Neural crest cell (in vitro differentiated cells): ENCODE measurements around the gene S100PBP. TPM values are rescaled to one million over a fixed set of nuclear protein-coding genes. Genes with fewer than 3 reads are reported as not detected.
A peak's percentile ranks its signal among the peaks of the same experiment; 100 is the strongest.

Experiments
- DNase-seq: peaks from one replicate; pipeline ENCODE4 v3.0.0; 2021; ENCODE audit warnings: low read depth, mixed read lengths, low spot score
- H3K27ac Mint-ChIP-seq: one replicate; pipeline ENCODE4 v1.8.0; 2021; ENCODE audit warnings: mild to moderate bottlenecking, mixed read lengths; ENCODE audit not compliant: unreplicated experiment
- H3K27me3 Mint-ChIP-seq: 2 replicates; pipeline ENCODE4 v1.8.0; 2021; ENCODE audit warnings: low read depth, mild to moderate bottlenecking, mixed read lengths
- H3K36me3 Mint-ChIP-seq: 2 replicates; pipeline ENCODE4 v1.8.0; 2021; ENCODE audit warnings: low read depth, mild to moderate bottlenecking, mixed read lengths
- H3K4me1 Mint-ChIP-seq: 2 replicates; pipeline ENCODE4 v1.8.0; 2021; ENCODE audit warnings: mixed read lengths
- H3K4me3 Mint-ChIP-seq: one replicate; pipeline ENCODE4 v1.8.0; 2021; ENCODE audit warnings: mild to moderate bottlenecking, mixed read lengths
- H3K9me3 Mint-ChIP-seq: 2 replicates; pipeline ENCODE4 v1.8.0; 2021; ENCODE audit warnings: mixed read lengths
- total RNA-seq: library from RNA; stranded (reverse); gene quantifications from 2 replicates; pipeline ENCODE4 v1.2.1, GENCODE V29; 2021
- TF ChIP-seq, protein P1 (sequence below): fragments of 200-600 bp; sonication (generic); conservative IDR thresholded peaks from 2 replicates; pipeline ENCODE4 v1.5.0; 2021; ENCODE audit warnings: antibody characterized with exemption, mild to moderate bottlenecking

Gene S100PBP
- total RNA-seq, 1 donor from 2014 or later, result 55.0 TPM

DNA sequence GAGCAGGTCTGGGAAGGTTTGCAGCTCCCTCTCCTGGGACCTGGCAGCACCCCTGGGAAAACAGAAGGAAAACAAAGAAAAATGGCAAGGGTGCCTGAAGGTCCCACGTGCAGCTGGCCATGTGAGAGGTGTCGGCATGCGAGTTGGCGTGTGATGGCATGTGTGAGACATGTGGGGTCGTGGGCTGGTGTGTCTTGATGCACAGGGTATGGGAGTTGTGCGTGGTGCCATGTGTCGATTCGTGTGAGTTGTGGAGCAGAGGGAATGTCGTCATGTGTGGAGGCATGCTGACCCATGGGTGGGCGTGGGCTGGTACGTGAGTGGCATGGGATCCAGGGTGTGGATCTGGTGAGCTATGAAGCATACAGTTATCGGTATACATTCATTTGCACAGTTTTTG is 70.2 kb downstream of the S100PBP start:
- Mint-ChIP-seq H3K27me3 (peaks cover 86% of the 10 kb centered on the region), H3K36me3 (no peaks in the 10 kb centered on the region), H3K9me3 (no peaks in the 10 kb centered on the region), H3K4me3 (no peak overlapping the region), H3K4me1 (peaks cover 15% of the 10 kb centered on the region), H3K27ac (no peak overlapping the region)
- DNase-seq, result no peak
- TF ChIP-seq, protein P1, sequence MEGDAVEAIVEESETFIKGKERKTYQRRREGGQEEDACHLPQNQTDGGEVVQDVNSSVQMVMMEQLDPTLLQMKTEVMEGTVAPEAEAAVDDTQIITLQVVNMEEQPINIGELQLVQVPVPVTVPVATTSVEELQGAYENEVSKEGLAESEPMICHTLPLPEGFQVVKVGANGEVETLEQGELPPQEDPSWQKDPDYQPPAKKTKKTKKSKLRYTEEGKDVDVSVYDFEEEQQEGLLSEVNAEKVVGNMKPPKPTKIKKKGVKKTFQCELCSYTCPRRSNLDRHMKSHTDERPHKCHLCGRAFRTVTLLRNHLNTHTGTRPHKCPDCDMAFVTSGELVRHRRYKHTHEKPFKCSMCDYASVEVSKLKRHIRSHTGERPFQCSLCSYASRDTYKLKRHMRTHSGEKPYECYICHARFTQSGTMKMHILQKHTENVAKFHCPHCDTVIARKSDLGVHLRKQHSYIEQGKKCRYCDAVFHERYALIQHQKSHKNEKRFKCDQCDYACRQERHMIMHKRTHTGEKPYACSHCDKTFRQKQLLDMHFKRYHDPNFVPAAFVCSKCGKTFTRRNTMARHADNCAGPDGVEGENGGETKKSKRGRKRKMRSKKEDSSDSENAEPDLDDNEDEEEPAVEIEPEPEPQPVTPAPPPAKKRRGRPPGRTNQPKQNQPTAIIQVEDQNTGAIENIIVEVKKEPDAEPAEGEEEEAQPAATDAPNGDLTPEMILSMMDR, result no peak

DNA sequence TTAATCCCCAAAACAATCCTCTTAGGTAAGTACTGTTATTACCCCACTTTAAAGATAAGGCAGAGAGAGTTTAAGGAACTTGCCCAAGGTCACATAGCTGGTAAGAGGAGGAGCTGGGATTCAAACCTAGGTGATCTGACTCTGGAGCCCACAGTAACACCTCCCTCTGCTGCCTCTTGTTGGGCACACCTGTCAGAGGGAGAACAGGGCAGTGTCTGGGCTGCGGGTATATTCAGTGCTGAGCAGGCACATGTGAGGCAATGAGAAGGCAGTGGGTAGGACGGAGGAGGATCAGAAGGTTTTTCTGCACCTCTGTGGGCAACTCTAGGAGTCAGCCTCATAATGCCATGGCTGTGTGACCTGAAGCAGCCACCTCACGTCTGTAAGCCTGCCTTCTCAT is 70.7 kb downstream of the S100PBP start:
- Mint-ChIP-seq H3K36me3 (no peaks in the 10 kb centered on the region), H3K27me3 (peaks cover 90% of the 10 kb centered on the region), H3K4me1 (peaks cover 17% of the 10 kb centered on the region), H3K27ac (no peak overlapping the region), H3K4me3 (no peak overlapping the region), H3K9me3 (no peaks in the 10 kb centered on the region)
- TF ChIP-seq, protein P1, result no peak
- no peak for DNase-seq

DNA sequence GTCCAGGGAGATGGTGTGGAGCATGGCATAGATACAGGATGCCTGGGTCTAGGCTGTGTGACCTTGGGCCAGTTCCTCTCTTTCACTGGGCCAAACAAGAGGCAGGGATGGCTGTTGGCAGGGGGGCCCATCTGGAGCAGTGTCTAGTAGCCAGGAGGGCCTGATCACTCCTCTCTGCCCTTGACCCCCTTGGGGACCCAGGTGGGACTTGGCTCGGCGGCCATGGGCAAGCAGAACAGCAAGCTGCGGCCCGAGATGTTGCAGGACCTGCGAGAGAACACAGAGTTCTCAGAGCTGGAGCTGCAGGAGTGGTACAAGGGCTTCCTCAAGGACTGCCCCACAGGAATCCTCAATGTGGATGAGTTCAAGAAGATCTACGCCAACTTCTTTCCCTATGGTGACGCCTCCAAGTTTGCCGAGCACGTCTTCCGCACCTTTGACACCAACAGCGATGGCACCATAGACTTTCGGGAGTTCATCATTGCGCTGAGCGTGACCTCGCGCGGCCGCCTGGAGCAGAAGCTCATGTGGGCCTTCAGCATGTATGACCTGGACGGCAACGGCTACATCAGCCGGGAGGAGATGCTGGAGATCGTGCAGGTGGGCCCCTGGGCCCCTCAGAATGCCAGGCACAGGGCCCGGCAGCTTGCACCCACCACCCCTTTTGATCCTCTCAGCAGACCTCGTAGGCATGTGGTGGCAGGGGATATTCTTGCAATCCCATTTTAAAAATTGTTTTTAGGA is 71.4 kb downstream of the S100PBP start:
- Mint-ChIP-seq H3K36me3 (no peaks in the 10 kb centered on the region), H3K4me3 (no peak overlapping the region), H3K9me3 (no peaks in the 10 kb centered on the region), H3K4me1 (peaks cover 17% of the 10 kb centered on the region), H3K27me3 (peaks cover 88% of the 10 kb centered on the region), H3K27ac (no peak overlapping the region)
- DNase-seq, result no peak
- TF ChIP-seq, protein P1, result no peak

DNA sequence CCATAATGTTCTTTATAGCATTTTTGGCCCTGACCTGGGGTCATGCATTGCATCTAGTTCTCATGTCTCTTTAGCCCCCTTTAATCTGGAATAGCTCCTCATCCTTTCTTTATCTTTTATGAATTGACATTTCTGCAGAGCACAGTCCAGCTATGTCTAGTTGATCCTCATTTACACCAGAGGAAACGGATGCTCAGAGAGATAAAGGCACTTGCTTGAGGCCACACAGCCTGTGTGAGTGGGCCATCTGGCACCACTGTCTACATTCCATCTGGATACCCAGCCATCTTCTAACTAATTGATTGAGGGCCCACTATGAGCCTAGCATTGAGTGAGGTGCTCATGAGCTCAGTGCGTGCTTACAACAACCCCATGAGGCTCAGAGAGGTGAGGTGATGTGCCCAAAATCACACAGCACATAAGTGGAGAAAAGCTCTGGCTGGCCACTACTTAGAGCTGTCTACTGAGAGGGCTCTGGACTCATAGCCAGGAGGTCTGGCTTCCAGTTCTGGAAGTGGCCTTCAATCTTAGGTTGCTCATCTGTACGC is 72.4 kb downstream of the S100PBP start:
- Mint-ChIP-seq H3K27me3 (peaks cover 81% of the 10 kb centered on the region), H3K27ac (no peak overlapping the region), H3K4me1 (peaks cover 17% of the 10 kb centered on the region)

DNA sequence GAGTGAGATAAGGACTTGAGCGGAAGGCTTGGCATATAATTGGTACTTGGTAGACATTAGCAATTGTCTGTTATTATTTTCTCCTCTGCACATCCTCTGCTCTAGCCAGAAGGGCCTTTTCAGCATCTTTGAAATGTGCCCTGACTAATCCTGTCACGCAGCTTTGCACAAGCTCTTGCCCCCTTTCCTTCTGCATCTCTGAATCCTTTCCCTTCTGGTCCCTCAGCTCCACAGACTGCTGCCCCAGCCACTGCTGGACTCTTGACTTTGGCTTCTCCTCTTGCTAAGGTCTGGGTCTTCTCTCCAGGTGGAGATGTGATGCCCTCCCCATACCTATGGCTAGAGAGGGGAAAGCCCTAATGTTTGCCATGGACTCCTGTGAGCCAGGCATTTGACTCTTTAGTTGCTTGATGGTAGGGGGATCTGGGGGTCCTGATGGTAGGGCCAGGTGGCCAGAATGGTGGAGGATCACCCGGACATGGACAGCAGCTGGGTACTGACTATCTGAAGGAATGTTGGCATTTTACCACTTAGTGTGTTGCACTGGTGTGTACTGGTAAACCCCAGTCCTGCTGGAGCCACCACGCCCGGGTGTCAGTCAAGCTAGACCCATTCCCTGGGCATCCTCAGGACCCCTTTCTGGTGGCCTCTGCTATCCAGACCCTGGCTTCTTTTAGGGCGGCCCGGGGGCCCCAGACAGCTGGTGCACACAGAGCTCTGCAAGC is 73.2 kb downstream of the S100PBP start:
- Mint-ChIP-seq H3K4me1 (peaks cover 11% of the 10 kb centered on the region), H3K27me3 (peaks cover 72% of the 10 kb centered on the region), H3K27ac (no peak overlapping the region), H3K36me3 (no peaks in the 10 kb centered on the region), H3K9me3 (no peaks in the 10 kb centered on the region), H3K4me3 (peak overlapping the region; percentile 53)
- TF ChIP-seq, protein P1, result no peak
- DNase-seq, result no peak

More for the DNA sequence above, 72.4 kb downstream of the S100PBP start:
- H3K4me3 Mint-ChIP-seq, result peak overlapping the region; percentile 53
- TF ChIP-seq, protein P1, result no peak
- H3K9me3 Mint-ChIP-seq, result no peaks in the 10 kb centered on the region
- H3K36me3 Mint-ChIP-seq, result no peaks in the 10 kb centered on the region
- DNase-seq, result no peak
